Esophagus muscularis mucosa (tissue), 3 donors: ENCODE data around the gene ZNF423.

ENCODE experiments used
- POLR2AphosphoS5 ChIP-seq, 2 donors: sonication (generic); formaldehyde crosslinking; IDR thresholded peaks; one replicate each; pipeline ENCODE4 v1.6.1; 2017; ENCODE audit warnings: antibody characterized with exemption in 2 of 2
- TF ChIP-seq, protein P1 (sequence below), 3 experiments: fragments of 200-600 bp in 2 of 3; fragments of 450-650 bp in 1 of 3; sonication (generic) in 2 of 3; IDR thresholded peaks; one replicate each; pipeline ENCODE4 v1.5.1; 2017 to 2019; ENCODE audit warnings: antibody characterized with exemption in 3 of 3, mild to moderate bottlenecking in 2 of 3, moderate library complexity in 1 of 3

DNA sequence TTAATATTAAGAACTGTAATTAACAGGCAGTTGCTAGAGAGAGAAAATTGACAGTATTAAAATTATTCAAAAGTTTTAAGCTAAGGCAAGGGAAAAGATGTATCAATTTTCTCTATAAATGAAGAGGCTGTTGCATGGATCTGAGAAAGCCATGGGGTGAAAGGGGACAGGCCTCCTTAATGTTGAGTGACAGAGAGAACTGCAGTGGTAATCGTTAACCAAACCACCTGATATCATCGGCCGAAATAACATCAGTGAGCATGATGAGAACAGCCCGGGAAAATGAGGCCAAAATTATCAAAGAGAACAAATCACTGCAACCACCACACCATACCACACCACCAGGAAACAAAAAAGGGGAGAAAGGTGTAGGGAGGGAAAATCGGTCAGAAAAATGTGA is 3.6 kb downstream of the ZNF423 start:
- no peak for TF ChIP-seq POLR2AphosphoS5 (IDR thresholded peaks at IDR 0.05)
- TF ChIP-seq, protein P1, sequence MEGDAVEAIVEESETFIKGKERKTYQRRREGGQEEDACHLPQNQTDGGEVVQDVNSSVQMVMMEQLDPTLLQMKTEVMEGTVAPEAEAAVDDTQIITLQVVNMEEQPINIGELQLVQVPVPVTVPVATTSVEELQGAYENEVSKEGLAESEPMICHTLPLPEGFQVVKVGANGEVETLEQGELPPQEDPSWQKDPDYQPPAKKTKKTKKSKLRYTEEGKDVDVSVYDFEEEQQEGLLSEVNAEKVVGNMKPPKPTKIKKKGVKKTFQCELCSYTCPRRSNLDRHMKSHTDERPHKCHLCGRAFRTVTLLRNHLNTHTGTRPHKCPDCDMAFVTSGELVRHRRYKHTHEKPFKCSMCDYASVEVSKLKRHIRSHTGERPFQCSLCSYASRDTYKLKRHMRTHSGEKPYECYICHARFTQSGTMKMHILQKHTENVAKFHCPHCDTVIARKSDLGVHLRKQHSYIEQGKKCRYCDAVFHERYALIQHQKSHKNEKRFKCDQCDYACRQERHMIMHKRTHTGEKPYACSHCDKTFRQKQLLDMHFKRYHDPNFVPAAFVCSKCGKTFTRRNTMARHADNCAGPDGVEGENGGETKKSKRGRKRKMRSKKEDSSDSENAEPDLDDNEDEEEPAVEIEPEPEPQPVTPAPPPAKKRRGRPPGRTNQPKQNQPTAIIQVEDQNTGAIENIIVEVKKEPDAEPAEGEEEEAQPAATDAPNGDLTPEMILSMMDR (IDR thresholded peaks at IDR 0.05), result no peak
